ENCODE results near the gene FBN1. TPM values are rescaled to one million over a fixed set of nuclear protein-coding genes. Genes with fewer than 3 reads are reported as not detected.

The FBN1 gene
- total RNA-seq, 1 donor from 2014 or later = 12.6 TPM

DNA sequence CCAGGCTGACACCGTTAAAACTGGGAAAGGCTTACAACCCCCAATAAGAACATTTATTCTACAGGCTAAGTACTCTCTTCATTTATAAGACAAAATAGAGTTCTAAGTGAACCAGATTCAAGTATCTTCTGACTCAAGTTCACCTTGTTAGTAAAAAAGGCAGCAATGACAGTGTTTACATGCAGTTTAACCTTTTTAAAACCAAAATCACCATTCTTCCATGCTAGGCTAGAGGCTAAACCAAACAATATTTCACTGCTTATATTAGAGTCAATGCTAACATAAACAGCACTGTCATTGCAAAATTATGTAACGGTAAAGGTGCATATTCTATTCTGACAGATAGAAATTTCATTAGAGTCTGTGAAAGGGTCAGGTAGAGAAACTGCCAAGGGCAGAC lies 118.0 kb downstream of the FBN1 start:
- peaks cover 2% of the 10 kb centered on the region for H3K27me3 Mint-ChIP-seq (ENCODE audit: unreplicated experiment)
- H3K36me3 Mint-ChIP-seq (ENCODE audit: unreplicated experiment) = no peaks in the 10 kb centered on the region
- no peak for DNase-seq
- no peaks in the 10 kb centered on the region for H3K9me3 Mint-ChIP-seq (ENCODE audit: unreplicated experiment)
- no peaks in the 10 kb centered on the region for H3K4me1 Mint-ChIP-seq (ENCODE audit: low read depth, unreplicated experiment)
- no peak overlapping the region for H3K4me3 Mint-ChIP-seq (ENCODE audit: unreplicated experiment)
- H3K27ac Mint-ChIP-seq (ENCODE audit: unreplicated experiment) = no peak overlapping the region
- TF ChIP-seq, protein P1, sequence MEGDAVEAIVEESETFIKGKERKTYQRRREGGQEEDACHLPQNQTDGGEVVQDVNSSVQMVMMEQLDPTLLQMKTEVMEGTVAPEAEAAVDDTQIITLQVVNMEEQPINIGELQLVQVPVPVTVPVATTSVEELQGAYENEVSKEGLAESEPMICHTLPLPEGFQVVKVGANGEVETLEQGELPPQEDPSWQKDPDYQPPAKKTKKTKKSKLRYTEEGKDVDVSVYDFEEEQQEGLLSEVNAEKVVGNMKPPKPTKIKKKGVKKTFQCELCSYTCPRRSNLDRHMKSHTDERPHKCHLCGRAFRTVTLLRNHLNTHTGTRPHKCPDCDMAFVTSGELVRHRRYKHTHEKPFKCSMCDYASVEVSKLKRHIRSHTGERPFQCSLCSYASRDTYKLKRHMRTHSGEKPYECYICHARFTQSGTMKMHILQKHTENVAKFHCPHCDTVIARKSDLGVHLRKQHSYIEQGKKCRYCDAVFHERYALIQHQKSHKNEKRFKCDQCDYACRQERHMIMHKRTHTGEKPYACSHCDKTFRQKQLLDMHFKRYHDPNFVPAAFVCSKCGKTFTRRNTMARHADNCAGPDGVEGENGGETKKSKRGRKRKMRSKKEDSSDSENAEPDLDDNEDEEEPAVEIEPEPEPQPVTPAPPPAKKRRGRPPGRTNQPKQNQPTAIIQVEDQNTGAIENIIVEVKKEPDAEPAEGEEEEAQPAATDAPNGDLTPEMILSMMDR (IDR thresholded peaks at IDR 0.05; ENCODE audit: partially characterized antibody, unreplicated experiment) = no peak

DNA sequence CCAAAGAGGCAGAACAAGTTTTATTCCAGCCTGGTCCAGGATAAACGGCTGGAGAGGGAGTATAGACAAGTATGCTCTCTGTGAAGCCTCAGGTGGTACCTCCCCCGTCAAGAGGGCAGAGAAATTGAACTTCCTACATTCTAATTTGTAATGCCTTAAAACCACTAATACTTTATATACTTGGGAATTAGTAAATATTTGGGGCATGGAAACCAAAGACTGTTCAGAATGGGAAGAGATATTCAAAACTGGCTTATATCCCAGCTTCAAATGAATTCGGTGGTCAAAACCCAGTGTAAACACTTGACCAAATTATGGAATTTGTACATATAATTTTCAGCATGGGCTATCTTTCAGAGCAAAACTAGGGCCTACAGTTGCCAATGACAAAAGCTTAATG lies 122.6 kb downstream of the FBN1 start:
- peaks cover 2% of the 10 kb centered on the region for H3K27me3 Mint-ChIP-seq (ENCODE audit: unreplicated experiment)
- no peak for DNase-seq
- H3K4me3 Mint-ChIP-seq (ENCODE audit: unreplicated experiment) = no peak overlapping the region
- H3K36me3 Mint-ChIP-seq (ENCODE audit: unreplicated experiment) = peaks cover 3% of the 10 kb centered on the region
- TF ChIP-seq, protein P1 (IDR thresholded peaks at IDR 0.05; ENCODE audit: partially characterized antibody, unreplicated experiment) = no peak
- no peak overlapping the region for H3K27ac Mint-ChIP-seq (ENCODE audit: unreplicated experiment)
- H3K9me3 Mint-ChIP-seq (ENCODE audit: unreplicated experiment) = no peaks in the 10 kb centered on the region
- no peaks in the 10 kb centered on the region for H3K4me1 Mint-ChIP-seq (ENCODE audit: low read depth, unreplicated experiment)

DNA sequence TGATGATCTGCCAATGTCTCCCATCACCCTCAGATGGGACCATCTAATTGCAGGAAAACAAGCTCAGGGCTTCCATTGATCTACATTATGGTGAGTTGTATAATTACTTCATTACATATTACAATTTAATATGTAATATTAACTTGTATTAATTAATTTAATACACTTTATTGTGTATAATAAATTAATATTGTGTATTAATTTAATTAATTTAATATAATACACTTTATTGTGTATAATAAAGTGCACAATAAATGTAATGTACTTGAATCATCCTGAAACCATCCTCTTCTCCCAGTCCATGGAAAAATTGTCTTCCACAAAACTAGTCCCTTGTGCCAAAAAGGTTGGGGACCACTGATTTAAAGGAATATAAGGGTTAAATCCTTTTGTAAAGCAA lies 123.4 kb downstream of the FBN1 start:
- Mint-ChIP-seq H3K36me3 (ENCODE audit: unreplicated experiment) (peaks cover 3% of the 10 kb centered on the region), H3K27ac (ENCODE audit: unreplicated experiment) (no peak overlapping the region), H3K9me3 (ENCODE audit: unreplicated experiment) (no peaks in the 10 kb centered on the region), H3K4me1 (ENCODE audit: low read depth, unreplicated experiment) (no peaks in the 10 kb centered on the region), H3K4me3 (ENCODE audit: unreplicated experiment) (no peak overlapping the region), H3K27me3 (ENCODE audit: unreplicated experiment) (peaks cover 2% of the 10 kb centered on the region)
- DNase-seq = no peak
- TF ChIP-seq, protein P1 (IDR thresholded peaks at IDR 0.05; ENCODE audit: partially characterized antibody, unreplicated experiment) = no peak

DNA sequence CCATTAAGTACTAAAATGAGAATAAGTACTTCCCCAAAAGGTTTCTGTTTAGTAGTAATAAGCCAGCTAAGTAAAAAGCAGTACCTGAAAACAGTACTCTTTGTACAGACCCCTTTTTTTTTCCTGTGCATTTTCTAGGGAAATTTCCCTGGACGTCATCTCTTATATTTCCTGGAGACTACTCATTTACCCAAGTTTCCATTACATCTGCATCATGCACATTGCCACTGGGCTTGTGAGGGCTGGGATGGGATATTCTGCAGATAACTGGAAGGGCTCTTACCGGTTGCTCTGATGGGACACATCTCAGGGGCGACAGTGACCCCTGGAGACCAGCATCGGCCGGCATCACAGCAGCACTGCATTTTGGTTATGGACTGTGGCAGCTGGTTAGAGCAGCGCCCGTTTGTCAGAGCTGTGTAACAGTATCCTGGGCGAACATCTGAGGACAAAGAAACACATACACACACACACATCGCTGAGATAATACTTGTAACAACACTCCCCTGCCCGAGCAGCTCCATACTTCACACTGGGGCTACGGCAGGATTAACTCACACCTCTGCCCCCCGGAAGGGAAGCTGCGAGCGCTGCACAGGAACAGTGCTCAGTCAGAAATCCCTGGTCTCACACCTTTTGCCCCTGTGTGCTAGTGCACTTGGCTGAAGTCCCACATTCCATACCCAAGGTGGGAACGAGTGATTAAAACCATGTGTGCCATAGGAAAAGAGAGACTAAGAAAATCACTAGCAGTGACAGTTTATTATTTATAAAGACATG lies 124.9 kb downstream of the FBN1 start:
- no peak overlapping the region for H3K27ac Mint-ChIP-seq (ENCODE audit: unreplicated experiment)
- DNase-seq = peak; percentile 37
- H3K4me3 Mint-ChIP-seq (ENCODE audit: unreplicated experiment) = no peak overlapping the region
- peaks cover 3% of the 10 kb centered on the region for H3K36me3 Mint-ChIP-seq (ENCODE audit: unreplicated experiment)
- TF ChIP-seq, protein P1 (IDR thresholded peaks at IDR 0.05; ENCODE audit: partially characterized antibody, unreplicated experiment) = no peak
- H3K9me3 Mint-ChIP-seq (ENCODE audit: unreplicated experiment) = no peaks in the 10 kb centered on the region
- no peaks in the 10 kb centered on the region for H3K4me1 Mint-ChIP-seq (ENCODE audit: low read depth, unreplicated experiment)
- H3K27me3 Mint-ChIP-seq (ENCODE audit: unreplicated experiment) = peaks cover 2% of the 10 kb centered on the region

DNA sequence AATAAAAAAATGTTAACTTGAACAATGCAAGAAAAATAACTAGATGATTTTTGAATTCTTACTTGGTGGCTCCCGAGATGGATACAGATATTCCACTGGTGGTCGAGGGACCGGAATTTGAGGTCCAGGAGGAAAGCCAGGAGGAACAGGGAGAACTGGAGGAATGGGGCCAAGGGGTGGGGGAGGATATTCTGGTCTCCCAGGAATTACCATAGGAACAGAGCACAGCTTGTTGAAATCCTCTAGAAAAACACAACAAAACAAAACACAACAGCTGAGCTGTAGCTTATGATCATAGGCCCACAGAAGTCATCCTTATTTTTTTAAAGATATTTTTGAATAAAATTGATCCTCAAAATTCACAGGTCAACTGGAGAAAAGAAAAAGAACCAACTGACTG lies 129.4 kb downstream of the FBN1 start:
- no peak overlapping the region for H3K4me3 Mint-ChIP-seq (ENCODE audit: unreplicated experiment)
- no peaks in the 10 kb centered on the region for H3K27me3 Mint-ChIP-seq (ENCODE audit: unreplicated experiment)
- TF ChIP-seq, protein P1 (IDR thresholded peaks at IDR 0.05; ENCODE audit: partially characterized antibody, unreplicated experiment) = no peak
- no peaks in the 10 kb centered on the region for H3K9me3 Mint-ChIP-seq (ENCODE audit: unreplicated experiment)
- no peak for DNase-seq
- H3K4me1 Mint-ChIP-seq (ENCODE audit: low read depth, unreplicated experiment) = no peaks in the 10 kb centered on the region
- H3K36me3 Mint-ChIP-seq (ENCODE audit: unreplicated experiment) = no peaks in the 10 kb centered on the region
- no peak overlapping the region for H3K27ac Mint-ChIP-seq (ENCODE audit: unreplicated experiment)
